Posterior vena cava (tissue), 2 donors: ENCODE results near the gene NOS3. TPM values are rescaled to one million over a fixed set of nuclear protein-coding genes. Genes with fewer than 3 reads are reported as not detected.
"Not testable (repeated sequence)": the region's sequence is repeated elsewhere in the genome, so short reads cannot be mapped to it uniquely, and the experiment has no call there.

Source experiments
- DNase-seq: peaks from one replicate; pipeline ENCODE4 v3.0.0-alpha.2; 2020; ENCODE audit warnings: low spot score
- intact Hi-C, 2 donors: fragments of 100-400 bp; cut with DNase I; formaldehyde crosslinking; loops; one replicate each; pipeline versions ENCODE4 v1.14.1 to v1.14.2; 2022 to 2023
- total RNA-seq, 2 donors: library from RNA; stranded (reverse); fragmentation: NEBNext Ultra II Directional; extraction: Animal tissue kit (Norgen Biotek cat#: 25700); gene quantifications; one replicate each; pipeline ENCODE4 v1.2.1, GENCODE V29; 2021
- donor health status: DM: yes; HTN: yes; CAD: no.
- donor health status: DM: yes; HTN: yes; CAD: no.

NOS3 gene
- total RNA-seq, 2 donors from 2014 or later, result 27.9 to 71.8 TPM

DNA sequence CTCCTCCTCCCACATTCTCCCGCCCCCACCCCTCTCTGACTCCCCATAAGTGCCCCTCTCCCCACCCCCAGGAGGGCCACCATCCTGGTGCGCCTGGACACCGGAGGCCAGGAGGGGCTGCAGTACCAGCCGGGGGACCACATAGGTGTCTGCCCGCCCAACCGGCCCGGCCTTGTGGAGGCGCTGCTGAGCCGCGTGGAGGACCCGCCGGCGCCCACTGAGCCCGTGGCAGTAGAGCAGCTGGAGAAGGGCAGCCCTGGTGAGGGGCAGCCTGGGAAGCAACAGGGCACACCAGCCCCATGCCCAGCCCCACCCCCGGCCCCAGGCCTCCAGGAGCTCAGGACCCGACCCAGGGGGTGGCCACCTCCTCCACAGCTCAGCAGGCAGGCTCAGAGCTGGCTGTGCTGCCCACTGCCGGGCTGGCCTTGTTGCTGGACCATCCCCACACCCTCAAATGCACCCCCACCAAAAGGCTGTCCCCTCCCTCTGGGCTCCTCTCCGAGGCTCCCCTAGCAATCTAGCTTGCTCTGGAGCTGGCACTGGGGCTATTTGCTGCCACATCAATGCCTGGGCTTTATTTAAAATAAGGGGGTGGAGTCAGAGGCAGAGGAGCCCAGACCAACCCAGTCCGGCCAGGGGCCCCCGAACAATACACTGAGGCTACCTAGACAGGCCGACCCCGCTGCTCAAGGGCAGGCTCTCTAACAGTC is 18.7 kb downstream of the NOS3 start:
- intact Hi-C loops, result no loop called here
- no peak for DNase-seq

- intact Hi-C loops, result no loop called here
- no peak for DNase-seq
These were observed 19.2 kb downstream of the NOS3 start for GRCh38 chr7:151010037-151010306.

GRCh38 chr7:151010307-151011096 is 19.7 kb downstream of the NOS3 start:
- DNase-seq, result no peak
- intact Hi-C loops, result no loop called here

DNA sequence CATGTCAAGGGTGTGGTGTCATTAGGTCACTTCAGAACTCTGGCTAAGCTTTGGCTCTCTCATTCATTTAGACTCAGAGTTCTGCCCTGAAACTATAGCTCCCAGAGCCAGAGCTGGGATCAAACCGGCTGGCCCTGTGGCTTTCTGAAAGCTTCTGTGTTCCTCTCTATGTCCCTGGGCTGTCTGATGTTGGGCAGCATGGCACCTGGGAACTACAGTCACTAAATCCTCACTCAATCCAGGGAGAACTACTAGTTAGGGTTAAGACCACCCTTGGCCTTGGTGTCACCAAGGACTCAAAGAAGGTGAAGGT is 20.2 kb downstream of the NOS3 start:
- intact Hi-C loops, result no loop called here
- DNase-seq, result no peak

DNA sequence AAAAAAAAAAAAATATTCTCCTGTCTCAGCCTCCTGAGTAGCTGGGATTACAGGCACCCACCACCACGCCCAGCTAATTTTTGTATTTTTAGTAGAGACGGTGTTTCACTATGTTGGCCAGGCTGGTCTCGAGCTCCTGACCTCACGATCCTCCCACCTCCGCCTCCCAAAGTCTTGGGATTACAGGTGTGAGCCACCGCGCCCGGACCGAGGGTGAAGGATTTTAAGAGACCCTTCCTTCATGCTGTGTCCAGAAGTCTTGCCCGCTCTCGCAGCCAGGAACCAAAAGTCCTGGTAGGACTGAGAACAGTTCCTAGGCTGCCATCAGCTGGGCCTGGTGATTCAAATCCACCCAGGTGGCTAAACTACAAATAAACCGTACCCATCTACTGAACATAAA is 20.8 kb downstream of the NOS3 start:
- intact Hi-C loops, result not testable (repeated sequence)

DNA sequence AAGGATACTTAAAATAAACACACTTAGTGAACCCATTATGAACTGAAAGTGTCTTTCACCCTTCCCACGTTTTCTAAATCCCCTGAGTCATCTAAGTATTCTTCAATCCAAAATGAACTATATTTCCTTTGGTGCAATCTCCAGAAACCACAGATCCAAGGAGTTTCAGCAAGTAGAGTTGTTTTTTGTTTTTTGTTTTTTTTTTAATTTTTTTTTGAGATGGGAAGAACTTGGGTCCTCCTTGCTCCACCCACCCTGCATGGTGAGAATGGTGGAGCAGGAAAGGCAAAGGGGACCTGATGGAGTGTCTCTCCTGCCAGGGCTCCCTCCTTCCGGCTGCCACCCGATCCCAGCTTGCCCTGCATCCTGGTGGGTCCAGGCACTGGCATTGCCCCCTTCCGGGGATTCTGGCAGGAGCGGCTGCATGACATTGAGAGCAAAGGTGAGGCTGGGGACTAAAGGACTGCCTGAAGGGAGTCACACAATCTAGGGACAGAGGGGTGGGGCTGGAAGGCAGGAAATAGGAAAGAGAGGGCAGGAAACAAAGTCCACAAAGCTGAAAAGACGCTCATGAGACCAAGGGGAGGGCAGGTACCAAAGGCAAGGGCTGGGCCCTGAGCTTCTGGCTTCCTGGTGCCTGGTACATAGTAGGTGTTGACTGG is 21.3 kb downstream of the NOS3 start:
- no peak for DNase-seq
- intact Hi-C loops, result no loop called here

More for the DNA sequence above, 20.8 kb downstream of the NOS3 start:
- DNase-seq, result not testable (repeated sequence)

GRCh38 chr7:151012911-151013347 is 22.1 kb downstream of the NOS3 start:
- DNase-seq, result no peak
- intact Hi-C loops, result no loop called here

GRCh38 chr7:151013356-151013732 is 22.5 kb downstream of the NOS3 start:
- intact Hi-C loops, result no loop called here
- no peak for DNase-seq

GRCh38 chr7:151013733-151014497 is 23.1 kb downstream of the NOS3 start:
- intact Hi-C loops, result no loop called here
- peak; percentile 92 for DNase-seq

GRCh38 chr7:151014950-151015349 is 24.1 kb downstream of the NOS3 start:
- intact Hi-C loops, result loop anchor here in 1 of 2 donors (5.0 kb wide), 1 partner anchor 102 kb away; no protein-coding TSS in a partner anchor
- DNase-seq, result no peak

DNA sequence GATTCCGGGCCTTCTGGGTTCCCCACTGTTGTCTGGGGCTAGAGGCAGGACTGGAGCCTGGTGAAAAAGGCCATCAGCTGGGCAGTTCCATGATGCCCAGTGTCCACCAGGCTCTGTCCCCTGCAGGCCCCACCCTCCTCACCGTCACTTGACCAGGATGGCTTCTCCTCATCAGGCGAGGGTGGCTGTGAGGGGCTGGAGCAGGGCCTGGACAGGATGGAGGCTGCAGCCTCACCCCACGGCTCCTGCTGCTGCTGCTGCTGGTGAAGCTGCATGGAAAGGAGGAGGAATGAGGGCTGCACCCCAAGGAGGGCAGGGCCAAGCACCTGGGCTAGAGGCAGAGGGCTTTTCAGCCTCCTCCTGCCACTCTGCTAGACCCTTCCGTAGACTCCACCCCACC is 25.1 kb downstream of the NOS3 start:
- intact Hi-C loops, result loop anchor here in 1 of 2 donors (5.0 kb wide), 1 partner anchor 101 kb away; no protein-coding TSS in a partner anchor

GRCh38 chr7:151016505-151016904 is 25.7 kb downstream of the NOS3 start:
- intact Hi-C loops, result loop anchor here in 1 of 2 donors (5.0 kb wide), 1 partner anchor 101 kb away; no protein-coding TSS in a partner anchor
- no peak for DNase-seq

More for the DNA sequence above, 25.1 kb downstream of the NOS3 start:
- DNase-seq, result no peak

DNA sequence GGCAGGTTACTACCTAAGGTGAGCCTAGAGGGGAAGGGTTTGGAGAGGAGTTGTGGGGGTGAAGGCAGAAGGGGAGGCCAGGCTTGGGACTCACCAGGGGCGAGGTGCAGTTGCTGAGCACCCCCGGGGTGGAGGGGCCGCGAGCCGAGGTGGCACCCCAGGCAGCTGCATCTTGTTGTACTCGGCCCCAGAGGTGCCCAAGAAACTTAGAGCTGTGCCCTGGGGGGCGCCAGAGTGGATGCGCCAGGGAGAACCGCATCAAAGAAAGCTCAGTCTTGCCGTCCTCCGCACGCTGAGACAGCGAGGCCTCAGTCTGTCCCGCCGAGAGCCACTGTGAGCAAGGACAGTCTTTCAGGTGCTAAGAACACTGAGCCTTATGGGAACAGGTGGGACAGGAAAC is 26.1 kb downstream of the NOS3 start:
- DNase-seq, result no peak
- intact Hi-C loops, result loop anchor here in 1 of 2 donors (5.0 kb wide), 1 partner anchor 100 kb away; no protein-coding TSS in a partner anchor

DNA sequence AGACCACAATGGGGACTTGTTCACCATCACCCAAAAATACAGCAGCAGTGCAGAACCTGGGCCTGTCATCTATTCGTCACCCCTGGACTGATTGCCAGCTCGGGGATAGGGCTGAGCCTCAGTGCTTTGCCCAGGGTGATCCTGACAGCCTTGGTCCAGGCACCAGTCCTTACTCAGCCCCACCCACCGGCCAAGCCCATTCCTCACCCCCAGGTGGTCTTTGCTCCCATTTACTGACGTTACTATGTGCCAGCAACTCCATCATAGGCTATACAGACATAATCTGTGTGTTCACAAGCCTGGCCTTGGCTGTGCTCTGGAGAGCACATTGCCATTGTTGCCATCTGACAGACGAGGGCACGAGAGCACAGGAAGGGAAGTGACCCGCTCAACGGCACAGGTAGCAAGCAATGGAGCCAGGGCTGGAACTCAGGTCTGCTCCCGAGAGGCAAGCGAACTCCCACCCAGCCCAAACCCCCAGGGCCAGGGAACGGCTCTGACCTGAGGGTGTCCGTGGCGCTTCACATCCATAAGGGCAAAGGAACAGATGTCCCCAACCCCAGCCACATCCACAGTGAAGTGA is 26.6 kb downstream of the NOS3 start:
- intact Hi-C loops, result loop anchor here in 1 of 2 donors (5.0 kb wide), 1 partner anchor 100 kb away; no protein-coding TSS in a partner anchor
- no peak for DNase-seq

DNA sequence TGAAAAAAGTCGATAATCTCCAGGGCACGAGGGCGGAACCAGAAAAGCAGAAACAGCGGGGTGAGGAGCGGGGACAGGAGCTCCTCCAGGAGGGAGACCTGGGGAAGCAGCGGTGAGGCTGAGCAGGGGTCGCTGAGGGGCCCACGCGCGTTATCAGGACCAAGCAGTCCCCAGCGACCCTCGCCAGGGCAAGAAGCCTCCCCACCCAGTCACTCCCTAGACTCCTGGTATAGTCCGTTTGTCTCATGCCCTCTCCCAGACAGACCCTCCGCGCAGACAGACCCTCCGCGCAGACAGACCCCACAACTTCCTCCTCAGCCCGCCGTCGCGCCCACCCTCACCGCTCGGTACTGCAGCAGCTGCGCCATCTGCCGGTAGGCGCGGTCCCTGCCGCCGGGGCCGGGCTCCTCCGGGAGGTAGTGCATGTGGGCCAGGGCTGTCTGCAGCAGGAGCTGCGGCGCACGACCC is 27.2 kb downstream of the NOS3 start:
- peak; percentile 92 for DNase-seq
- intact Hi-C loops, result loop anchor here in 1 of 2 donors (5.0 kb wide), 1 partner anchor 99 kb away; no protein-coding TSS in a partner anchor

- intact Hi-C loops, result loop anchor here in 1 of 2 donors (5.0 kb wide), 1 partner anchor 99 kb away; no protein-coding TSS in a partner anchor
- DNase-seq, result no peak
These were observed 27.8 kb downstream of the NOS3 start for GRCh38 chr7:151018421-151019129.

GRCh38 chr7:151019130-151019447 is 28.3 kb downstream of the NOS3 start:
- intact Hi-C loops, result loop anchor here in 1 of 2 donors (5.0 kb wide), 1 partner anchor 98 kb away; no protein-coding TSS in a partner anchor
- DNase-seq, result no peak

- intact Hi-C loops, result no loop called here
- DNase-seq, result no peak
These were observed 29.4 kb downstream of the NOS3 start for GRCh38 chr7:151020231-151020630.
